ENCODE results near the gene HOXC10. TPM values are rescaled to one million over a fixed set of nuclear protein-coding genes. Genes with fewer than 3 reads are reported as not detected.

HOXC10 gene
- total RNA-seq, 2 donors from 2014 or later, result not detected

DNA sequence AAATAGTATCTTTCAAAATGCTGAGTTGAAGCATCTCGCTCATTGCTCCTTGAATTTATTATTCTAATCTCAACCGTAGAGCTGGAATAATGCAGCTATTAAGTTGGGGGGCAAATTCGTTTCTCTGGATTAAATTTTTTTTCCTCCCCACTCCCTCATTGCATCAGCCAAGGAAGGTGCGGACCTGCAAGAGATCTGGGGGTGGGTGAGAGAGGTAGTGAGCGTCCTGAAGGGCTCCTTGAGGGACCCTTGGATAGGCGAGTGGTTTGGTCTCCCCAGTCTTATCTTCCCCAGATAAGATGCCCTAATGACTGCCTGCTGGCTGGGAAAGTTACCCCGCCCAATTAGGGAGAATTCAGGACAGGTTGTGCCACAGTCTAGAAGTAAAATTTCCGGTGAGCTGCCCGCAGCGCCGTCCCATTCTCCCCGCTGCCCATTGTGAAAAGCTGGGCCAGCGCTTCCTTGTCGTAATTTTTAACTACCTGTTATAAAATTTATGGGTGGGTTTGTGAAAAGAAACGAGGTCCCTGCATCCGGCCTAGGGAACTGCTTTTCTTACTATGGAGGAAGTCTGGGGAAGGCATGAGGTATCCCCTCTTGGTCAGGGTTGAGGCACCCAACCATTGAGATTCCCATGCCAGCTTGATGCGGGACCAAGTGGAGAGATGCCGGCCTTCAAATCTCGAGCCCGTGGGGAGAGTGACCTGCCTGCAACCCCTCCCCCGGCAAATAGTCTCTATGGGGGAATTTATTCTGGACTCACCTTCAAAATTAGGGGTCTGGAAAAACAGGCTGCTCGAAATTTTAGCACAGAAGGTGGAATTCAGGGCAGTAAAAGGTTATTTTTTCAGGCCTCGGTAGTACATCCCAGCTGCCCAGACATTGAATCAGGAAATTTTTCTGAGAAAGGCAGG, 30.3 kb downstream of the HOXC10 start:
- H3K27ac ChIP-seq, result no peak overlapping the region
- peaks cover 26 to 58% of the 10 kb centered on the region in 2 donors for H3K27me3 ChIP-seq

DNA sequence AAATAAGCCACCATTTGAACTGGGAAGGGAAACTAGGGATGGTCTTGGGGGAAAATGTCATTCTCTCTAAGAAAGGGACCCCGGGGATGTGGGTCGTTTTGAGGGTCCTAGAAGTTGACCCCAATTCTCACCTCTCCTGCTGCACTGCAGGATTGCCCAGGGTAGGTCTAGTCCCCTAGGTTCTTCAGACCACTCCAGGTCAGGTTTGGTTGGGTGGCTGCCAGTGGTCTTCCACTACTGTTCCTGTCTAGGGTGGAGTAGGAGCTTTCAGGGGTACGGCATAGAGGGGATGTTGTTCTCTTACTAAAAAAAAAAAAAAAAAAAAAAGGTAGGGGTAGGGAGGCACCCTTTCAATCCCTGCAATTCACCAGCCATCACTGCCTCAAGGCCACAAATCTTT, 31.1 kb downstream of the HOXC10 start:
- no peak for DNase-seq (ENCODE audit: low spot score)
- no peak overlapping the region for H3K4me3 ChIP-seq
- H3K36me3 ChIP-seq, result no peaks in the 10 kb centered on the region
- H3K27me3 ChIP-seq, result peaks cover 26 to 53% of the 10 kb centered on the region in 2 donors
- no peaks in the 10 kb centered on the region for H3K9me3 ChIP-seq
- no peak overlapping the region for H3K27ac ChIP-seq
- TF ChIP-seq, protein P1, sequence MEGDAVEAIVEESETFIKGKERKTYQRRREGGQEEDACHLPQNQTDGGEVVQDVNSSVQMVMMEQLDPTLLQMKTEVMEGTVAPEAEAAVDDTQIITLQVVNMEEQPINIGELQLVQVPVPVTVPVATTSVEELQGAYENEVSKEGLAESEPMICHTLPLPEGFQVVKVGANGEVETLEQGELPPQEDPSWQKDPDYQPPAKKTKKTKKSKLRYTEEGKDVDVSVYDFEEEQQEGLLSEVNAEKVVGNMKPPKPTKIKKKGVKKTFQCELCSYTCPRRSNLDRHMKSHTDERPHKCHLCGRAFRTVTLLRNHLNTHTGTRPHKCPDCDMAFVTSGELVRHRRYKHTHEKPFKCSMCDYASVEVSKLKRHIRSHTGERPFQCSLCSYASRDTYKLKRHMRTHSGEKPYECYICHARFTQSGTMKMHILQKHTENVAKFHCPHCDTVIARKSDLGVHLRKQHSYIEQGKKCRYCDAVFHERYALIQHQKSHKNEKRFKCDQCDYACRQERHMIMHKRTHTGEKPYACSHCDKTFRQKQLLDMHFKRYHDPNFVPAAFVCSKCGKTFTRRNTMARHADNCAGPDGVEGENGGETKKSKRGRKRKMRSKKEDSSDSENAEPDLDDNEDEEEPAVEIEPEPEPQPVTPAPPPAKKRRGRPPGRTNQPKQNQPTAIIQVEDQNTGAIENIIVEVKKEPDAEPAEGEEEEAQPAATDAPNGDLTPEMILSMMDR (IDR thresholded peaks at IDR 0.05), result no peak
- H3K4me1 ChIP-seq, result peaks cover 0 to 47% of the 10 kb centered on the region in 2 donors

More for the DNA sequence above, 30.3 kb downstream of the HOXC10 start:
- no peak overlapping the region for H3K4me3 ChIP-seq
- no peaks in the 10 kb centered on the region for H3K36me3 ChIP-seq
- no peak for DNase-seq (ENCODE audit: low spot score)
- H3K9me3 ChIP-seq, result no peaks in the 10 kb centered on the region
- TF ChIP-seq, protein P1 (IDR thresholded peaks at IDR 0.05), result no peak
- peaks cover 0 to 45% of the 10 kb centered on the region in 2 donors for H3K4me1 ChIP-seq

DNA sequence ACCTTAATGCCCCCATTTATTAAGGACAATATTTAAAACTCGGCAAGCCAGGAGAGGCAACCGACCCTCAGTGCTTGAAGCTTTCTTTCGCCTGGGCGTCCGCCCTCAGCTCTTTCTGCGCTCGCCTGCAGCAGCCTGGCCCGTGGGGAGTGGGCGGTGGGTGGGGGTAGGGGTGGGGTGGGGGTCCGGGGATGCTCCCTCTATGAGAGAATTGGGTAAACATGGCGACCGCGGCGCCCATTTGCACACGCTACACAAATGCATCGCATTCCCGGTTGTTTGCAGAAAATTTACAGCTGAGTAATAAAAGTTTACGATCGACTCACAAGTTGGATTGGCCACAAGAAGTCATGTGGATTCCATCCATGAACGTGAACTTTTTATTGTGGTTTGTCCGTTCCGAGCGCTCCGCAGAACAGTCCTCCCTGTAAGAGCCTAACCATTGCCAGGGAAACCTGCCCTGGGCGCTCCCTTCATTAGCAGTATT, 31.6 kb downstream of the HOXC10 start:
- peak overlapping the region in 1 of 2 donors; percentile 53 for H3K4me3 ChIP-seq
- H3K27me3 ChIP-seq, result peaks cover 24 to 48% of the 10 kb centered on the region in 2 donors
- TF ChIP-seq, protein P1 (IDR thresholded peaks at IDR 0.05), result no peak
- H3K4me1 ChIP-seq, result peaks cover 0 to 47% of the 10 kb centered on the region in 2 donors
- DNase-seq (ENCODE audit: low spot score), result no peak
- H3K27ac ChIP-seq, result no peak overlapping the region
- no peaks in the 10 kb centered on the region for H3K36me3 ChIP-seq
- no peaks in the 10 kb centered on the region for H3K9me3 ChIP-seq

DNA sequence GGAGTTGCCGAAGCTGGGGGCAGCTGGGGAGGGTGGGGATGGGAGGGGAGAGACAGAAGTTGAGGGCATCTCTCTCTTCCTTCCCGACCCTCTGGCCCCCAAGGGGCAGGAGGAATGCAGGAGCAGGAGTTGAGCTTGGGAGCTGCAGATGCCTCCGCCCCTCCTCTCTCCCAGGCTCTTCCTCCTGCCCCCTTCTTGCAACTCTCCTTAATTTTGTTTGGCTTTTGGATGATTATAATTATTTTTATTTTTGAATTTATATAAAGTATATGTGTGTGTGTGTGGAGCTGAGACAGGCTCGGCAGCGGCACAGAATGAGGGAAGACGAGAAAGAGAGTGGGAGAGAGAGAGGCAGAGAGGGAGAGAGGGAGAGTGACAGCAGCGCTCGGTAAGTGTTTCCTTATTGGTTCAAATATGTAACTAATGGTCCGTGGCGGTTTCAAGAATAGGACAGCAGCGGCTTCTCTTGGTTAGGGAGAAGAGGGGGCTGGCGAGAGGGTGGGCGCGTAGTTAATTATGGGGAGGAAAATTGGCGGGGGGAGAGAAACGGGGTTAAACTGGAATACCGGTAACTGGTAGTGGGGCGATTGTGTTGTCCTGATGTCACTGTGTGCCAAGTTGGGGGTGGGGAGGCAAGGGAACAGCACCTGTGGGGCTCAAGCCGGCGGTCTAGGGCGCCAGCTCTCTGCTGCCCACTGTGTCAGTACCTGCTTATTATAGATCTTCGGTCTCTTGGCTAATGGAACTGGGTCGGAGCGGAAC, 32.3 kb downstream of the HOXC10 start:
- DNase-seq (ENCODE audit: low spot score), result no peak
- peak overlapping the region; percentile 35 to 53 for H3K4me3 ChIP-seq
- H3K27me3 ChIP-seq, result peaks cover 23 to 43% of the 10 kb centered on the region in 2 donors
- peak overlapping the region; percentile 17 to 54 for H3K27ac ChIP-seq
- no peaks in the 10 kb centered on the region for H3K36me3 ChIP-seq
- no peaks in the 10 kb centered on the region for H3K9me3 ChIP-seq
- TF ChIP-seq, protein P1 (IDR thresholded peaks at IDR 0.05), result no peak
- peaks cover 0 to 47% of the 10 kb centered on the region in 2 donors for H3K4me1 ChIP-seq

DNA sequence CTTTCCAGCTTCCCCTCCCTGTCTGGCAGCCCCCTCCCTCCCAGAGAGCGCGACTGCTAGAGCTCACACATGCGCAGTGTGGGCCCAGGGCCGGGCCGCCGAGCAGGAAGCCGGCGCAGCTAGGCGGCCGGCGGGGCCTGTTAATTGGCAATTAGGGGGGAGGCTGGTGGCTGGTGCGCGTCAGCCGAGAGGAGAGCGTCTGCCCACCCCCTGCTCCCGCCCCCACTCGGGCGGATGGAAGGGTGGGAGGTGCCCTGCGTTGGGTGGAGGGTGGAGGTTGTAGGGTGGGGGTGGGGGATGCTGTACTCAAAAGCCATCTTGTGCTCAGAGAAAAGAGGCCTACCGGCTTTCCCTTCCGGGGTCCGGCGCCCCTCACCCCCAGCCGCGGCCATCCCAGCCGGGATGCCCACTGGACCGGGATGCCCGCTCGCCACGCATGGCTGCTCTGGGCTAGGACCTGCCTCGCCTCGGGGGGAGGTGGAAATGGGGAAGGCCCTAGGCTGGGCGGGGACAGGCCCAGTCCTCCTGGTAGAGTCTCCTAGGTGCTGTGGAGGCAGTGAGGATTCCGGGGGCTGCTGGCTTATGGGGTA, 33.0 kb downstream of the HOXC10 start:
- no peak for DNase-seq (ENCODE audit: low spot score)
- Histone ChIP-seq H3K9me3 (no peaks in the 10 kb centered on the region), H3K4me1 (peaks cover 0 to 47% of the 10 kb centered on the region in 2 donors), H3K36me3 (no peaks in the 10 kb centered on the region), H3K27ac (peak overlapping the region; percentile 17 to 54), H3K27me3 (peaks cover 23 to 43% of the 10 kb centered on the region in 2 donors), H3K4me3 (peak overlapping the region; percentile 35 to 53)
- TF ChIP-seq, protein P1 (IDR thresholded peaks at IDR 0.05), result no peak

Measured in right atrium auricular region (tissue), 2 donors.